Activated gamma-delta T cell treated with anti-CD3 and anti-CD28 coated beads, Interleukin-2, amount 50 U/mL, for 16 hours (primary cell): ENCODE data around the gene CRY1.
A peak's percentile ranks its signal among the peaks of the same experiment; 100 is the strongest.

Experiments used
- DNase-seq: peaks from one replicate; pipeline ENCODE4 v3.0.0-alpha.2; 2020; ENCODE audit warnings: low read depth

The CRY1 gene

DNA sequence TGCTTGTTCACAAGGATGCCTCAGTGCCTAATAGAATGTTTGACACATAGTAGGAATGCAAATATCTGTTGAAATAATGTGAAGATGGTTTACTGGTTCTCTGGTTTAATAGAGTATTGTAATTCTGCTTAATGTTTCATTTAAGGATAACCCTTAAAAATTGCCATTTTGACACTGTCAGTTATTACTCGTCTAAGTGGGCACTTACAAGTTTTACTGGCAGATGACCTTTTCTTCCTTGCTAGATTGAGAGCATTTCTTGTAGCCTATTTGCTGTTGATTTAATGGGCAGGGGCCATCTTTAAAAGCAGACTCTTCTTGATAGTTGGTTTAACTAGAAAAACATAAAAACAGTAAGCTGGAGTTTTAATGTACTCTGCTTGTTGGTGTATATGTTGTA lies 135.8 kb downstream of the CRY1 start:
- no peak for DNase-seq

- peak; percentile 28 for DNase-seq
Measured at GRCh38 chr12:106956048-106956578, 137.2 kb downstream of the CRY1 start.

DNA sequence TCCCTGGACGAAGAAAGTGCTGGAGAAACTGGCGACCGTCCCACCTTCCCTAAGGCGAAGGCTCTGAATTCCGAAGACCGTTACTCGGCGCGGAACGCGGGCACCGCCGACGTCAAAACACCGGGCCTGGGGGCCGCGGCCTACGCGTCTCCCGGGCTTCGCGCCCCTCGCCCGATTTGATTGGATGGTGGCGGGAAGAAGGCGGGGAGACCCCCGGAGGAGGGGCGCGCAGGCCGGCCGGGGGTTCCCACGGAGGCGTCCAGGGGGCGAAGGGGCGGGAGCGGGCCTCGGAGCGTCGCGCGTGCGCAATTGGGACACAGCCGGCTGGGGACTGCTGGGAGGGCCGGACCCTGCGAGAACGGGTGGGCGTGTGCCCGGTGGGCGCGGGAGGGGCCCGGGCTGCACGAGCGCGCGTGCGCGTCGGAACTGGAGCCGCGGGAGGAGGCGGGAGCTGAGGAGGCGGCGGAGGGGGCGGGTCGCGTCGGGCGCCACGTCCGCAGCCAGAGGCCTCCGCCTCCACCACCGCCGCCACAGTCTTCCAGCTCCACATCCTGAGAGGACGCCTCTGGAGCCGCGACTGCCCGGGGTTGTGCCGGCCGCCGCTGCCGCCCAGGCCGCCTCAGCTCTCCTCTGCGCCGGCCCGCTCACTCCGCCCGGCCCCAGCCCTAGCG lies 137.8 kb downstream of the CRY1 start, which contains the start of gene TMEM263:
Gene TMEM263, plus strand, starts transcription at position 531 of the 671 bp plus-strand sequence. CDS start 11,210 bp downstream, outside the sequence.
- DNase-seq, result peak; percentile 89

DNA sequence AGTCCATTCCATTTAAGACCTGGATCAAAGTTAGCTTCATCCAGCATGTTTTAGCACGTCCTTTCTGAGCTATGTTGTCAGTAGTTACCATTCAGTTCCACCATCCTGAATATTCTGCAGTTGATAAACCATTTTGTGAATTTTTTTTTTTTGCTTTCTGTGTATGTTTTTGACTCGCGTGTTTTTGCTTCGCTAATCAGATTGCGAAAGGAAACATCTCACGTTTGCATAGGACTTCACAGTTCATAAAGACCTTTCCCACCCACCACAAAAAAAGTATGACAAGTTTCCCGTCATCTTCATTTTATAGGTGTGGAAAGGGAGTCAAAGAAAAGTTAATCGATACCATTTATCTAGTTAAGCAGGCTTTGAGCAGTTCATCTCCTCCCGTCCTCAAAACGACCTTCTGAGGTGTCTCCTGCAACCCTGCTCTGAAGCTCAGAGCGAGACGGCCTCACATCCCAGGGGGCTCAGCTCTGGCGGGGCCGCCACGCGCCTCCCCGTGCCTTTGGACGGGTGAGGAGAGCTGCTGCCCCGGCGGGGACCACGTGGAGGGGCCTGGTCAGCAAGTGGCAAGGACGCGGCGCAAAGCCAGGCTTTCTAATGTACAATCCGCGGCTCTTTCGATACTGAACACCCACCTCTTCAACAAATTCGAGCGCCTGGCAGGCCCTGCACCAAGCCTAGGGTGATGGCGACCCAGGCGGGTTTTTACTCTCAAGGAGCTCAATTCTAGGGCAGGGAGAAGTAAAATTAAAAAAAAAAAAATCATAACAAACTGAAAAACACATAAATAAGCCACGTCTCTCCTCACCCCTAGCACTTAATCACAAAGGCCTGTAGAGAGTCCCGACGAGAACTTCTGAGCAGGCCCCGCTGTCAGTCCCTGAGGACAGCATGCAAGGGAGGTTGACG lies 138.6 kb downstream of the CRY1 start:
- no peak for DNase-seq

- DNase-seq, result no peak
Measured at GRCh38 chr12:106953352-106954250, 139.7 kb downstream of the CRY1 start.

- no peak for DNase-seq
Measured at GRCh38 chr12:106950591-106950990, 142.8 kb downstream of the CRY1 start.

GRCh38 chr12:106947461-106947860 lies 145.9 kb downstream of the CRY1 start:
- no peak for DNase-seq

DNA sequence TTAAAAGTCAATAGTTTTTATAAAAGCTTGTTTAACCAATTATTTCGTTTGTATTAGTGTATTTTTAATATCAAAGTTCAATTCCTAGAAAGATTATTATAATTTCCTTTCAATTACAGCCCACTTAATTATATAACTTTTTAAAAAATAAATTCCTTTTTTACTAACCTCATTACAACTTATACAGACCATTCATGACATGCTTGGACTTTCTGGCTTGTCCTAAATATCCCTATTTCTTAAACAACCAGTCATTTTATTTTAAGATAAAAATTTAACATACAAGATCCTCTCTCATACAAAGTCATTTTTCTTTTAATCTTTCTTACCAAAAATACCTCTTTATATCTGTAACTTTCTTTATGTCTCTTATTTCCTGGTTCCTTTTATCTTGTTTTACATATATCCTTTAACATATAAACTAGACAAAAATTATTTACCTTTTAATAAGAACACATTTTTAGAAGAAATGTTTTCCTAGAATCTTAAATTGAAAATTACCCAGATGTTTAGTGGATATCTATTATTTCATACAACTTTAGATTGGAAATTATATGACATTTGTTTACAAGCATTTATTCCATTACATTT lies 148.0 kb downstream of the CRY1 start:
- no peak for DNase-seq

GRCh38 chr12:106942775-106943174 lies 150.6 kb downstream of the CRY1 start:
- no peak for DNase-seq

- DNase-seq, result no peak
Measured at GRCh38 chr12:106941481-106942156, 151.7 kb downstream of the CRY1 start.
